GM18502 (cell line): ENCODE data around the gene IQSEC1.

Experiments used
- ATAC-seq: cut with Tn5 transposase; IDR thresholded peaks from one replicate; pipeline ENCODE4 v1.9.1; 2021; ENCODE audit warnings: mild to moderate bottlenecking; ENCODE audit not compliant: unreplicated experiment, poor library complexity

IQSEC1 gene

GRCh38 chr3:13034861-13035260 is 38.4 kb downstream of the IQSEC1 start:
- ATAC-seq, result no peak

DNA sequence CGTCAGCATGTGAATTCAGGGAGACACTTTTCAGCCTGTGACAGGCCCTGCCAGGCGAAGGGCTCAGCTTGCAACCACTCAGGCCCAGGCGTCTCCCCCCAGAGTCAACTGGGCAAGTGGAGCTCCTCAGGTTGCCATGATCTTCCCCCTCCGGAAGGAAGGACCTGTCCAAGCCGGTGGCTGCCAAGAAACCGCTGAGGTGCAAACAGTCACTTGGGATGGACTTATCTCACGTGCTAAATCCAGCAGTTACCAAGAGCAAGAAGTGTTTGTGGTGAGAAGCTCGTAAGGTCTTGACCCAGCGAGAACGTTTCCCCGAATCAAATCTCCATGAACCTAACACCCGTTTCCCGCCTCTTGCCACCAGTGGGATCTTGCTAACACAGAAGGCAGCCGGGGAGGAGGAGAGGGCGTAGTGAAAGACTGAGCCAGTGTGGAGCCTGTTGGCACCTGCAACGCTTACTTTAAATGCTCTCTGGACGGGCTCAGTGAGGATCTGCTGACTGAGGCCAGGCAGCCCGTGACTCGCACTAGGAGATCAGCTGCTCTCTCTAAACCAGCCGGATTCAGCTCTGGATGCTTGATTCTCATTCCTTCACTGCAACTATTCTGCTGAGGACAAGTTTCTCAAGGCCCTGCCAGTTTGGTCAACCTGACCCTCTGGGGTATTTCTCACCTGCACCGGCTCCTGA is 39.0 kb downstream of the IQSEC1 start:
- ATAC-seq, result no peak

DNA sequence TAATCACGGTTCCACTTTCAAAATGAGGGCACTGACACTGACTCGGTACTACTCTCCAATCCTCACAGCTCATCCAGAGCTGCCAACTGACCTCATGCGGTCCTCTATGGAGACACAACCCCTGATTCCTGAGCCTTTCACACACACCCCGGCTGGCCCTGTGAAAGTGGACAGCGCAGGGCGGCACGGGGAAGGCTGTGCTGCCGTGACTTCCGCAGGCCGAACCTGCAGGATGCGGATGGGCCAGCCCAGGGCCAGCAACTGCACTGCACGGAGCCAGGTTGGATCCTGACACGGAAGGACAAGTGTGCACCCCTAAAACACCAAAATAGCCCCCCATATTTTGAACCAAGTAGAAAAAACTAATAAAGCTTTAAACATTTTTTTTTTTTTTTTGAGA is 41.0 kb downstream of the IQSEC1 start:
- no peak for ATAC-seq

- no peak for ATAC-seq
Measured at GRCh38 chr3:13031621-13032020, 41.6 kb downstream of the IQSEC1 start.

DNA sequence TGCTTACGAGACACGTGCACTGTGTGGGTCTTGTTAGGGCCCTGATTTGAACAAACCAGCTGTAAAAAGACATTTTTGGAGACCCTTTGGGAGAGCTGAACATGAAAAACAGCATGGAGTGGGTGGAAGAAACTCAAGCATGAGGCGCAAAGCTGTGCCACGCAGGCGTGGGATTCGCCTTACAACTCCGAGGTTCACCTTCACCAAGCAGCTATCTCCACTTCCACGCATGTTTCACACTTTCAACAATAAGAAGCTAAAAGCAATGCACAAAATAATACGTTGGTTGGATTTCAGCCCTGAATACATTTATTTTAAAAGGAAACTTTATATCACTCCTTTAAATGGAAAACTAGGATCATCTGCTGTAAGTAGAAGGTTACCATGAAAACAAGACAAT is 42.5 kb downstream of the IQSEC1 start:
- no peak for ATAC-seq

DNA sequence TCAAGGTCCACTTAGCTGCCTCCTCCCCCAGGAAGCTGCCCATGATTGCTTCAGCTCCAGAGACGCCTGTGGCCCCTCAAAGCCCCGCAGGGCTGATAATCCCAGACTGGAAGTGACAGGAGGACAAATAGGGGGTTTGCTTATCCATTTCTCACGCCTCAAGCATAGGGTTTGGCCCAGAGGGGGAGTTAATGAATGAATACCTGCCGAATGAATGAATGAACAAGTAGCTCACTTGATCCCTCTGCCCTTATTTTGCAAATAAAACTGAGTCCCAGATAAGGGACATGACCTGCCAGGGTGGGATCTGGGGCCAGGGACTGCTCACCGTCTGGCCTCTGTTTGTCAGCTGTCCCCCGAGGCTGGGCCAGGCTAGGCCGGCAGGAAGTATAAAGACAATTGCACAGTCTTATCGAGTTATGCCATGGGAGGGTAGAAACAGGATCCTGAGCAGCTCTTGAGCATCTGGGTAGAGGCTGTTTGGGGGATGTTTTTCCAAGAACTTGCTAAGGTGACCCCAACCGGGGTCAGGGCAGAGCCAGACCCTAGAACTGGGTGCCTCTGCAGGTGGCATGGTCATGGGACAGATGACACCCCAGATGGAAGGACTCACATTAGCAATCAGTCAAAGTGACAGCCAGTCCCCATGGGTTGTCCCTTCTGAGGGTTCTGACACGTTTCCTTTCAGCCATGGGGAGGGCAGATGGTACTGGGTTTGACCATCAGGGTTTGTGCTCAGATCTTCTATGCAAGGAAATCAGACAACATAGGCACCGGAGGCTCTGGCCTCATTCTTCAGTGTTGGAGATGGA is 45.0 kb downstream of the IQSEC1 start:
- ATAC-seq, result no peak

DNA sequence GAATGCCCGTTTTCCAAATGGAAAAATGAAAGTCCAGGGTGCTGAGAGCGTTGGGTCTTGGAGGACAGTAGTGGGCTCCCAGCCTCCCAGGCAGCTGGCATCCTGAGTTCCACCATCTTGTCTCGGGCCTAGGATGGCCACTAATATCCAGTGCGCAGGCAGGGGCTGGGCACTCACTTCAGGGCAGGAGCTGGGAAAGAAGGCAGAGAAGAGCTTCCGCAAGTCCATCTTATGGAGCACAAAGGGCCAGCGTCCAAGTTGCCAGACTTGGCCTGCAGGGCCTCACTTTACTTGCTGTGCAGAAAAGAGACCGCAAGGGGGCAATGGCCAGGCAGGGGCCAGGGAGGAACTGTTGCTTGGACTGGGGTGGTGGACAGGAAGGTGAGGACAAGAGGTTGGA is 46.1 kb downstream of the IQSEC1 start:
- ATAC-seq, result no peak

DNA sequence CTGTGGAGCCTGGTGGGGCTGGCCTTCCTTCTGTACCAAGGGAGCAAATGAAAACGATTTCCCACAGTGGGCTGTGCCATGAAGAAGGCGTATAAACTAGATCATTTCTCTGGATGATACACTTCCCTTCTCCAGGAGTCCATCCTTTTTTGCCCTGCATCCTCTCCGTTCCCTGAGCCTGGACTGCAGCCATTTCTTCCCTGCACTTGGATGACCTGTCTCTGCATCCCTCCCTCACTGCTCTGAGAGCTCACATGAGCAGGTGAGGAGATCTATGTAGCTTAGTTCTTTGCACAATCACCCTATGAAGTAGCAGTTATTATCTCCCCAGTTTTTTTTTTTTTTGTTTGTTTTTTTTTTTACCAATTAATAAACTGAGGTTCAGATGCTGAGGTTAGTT is 46.7 kb downstream of the IQSEC1 start:
- ATAC-seq, result no peak

GRCh38 chr3:13025778-13026518 is 47.3 kb downstream of the IQSEC1 start:
- no peak for ATAC-seq

- no peak for ATAC-seq
Measured at GRCh38 chr3:13025090-13025489, 48.1 kb downstream of the IQSEC1 start.

- ATAC-seq, result no peak
Measured at GRCh38 chr3:13024765-13025065, 48.5 kb downstream of the IQSEC1 start.

DNA sequence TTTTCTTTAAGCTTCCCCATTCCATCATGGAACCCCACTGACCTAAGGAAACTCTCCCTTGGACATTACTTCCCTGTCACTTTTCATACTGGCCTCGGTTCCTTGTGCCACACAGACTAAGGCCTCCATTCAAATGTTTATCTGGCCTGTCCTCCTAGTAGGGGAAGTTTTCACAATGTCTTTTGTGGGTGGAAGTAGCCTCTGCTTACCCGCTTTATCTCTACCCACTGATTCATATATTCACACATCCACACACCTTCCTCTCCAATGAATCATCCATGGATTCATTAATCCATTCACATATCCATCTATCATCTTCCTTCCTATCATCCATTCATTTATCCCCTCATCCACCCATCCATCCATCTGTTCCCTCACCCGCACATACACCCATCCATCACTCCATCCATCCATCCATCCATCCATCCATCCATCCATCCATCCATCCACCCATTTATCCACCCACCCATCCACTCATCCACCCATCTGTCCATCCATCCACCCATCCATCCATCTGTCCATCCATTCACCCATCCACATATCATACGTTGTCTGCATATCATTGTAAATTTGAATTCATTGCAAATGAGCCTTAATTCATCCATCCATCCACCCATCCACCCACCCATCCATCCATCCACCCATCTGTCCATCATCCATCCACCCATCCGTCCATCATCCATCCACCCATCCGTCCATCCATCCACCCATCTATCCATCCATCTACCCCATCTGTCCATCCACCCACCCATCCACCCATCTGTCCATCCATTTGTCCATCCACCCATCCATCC is 49.1 kb downstream of the IQSEC1 start:
- no peak for ATAC-seq

GRCh38 chr3:13023235-13023970 is 49.8 kb downstream of the IQSEC1 start:
- no peak for ATAC-seq

GRCh38 chr3:13022348-13023234 is 50.6 kb downstream of the IQSEC1 start:
- ATAC-seq, result peak; percentile 48

GRCh38 chr3:13021141-13022114 is 51.8 kb downstream of the IQSEC1 start:
- ATAC-seq, result no peak

DNA sequence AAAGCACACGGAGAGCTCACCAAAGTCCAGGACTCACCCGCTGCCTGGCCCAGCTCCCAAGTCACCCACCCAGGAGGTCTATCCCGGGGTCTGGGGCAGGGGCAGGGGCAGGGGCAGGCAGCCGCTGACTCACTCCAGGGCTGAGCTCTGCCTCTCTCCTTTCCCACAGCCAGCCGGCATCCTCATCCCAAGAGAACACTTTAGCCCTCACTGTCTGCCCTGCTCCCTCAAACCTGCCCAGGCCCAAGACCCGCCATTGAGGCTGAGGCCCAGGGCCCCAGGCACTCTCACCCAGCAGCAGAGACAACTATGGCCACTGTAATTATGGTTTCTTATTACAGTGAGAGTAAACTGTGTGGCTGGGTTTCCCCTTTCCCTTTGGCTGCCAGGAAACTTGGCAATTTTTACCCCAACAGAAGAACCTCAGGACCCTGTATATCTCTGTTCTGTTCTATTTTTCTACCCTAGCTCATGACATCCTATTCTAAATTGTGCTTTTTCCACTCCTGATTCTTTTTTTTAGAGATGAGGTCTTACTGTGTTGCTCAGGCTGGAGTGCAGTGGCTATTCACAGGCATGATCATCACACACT is 53.0 kb downstream of the IQSEC1 start:
- no peak for ATAC-seq
